Natural killer cell treated with Interleukin-12 subunit alpha and Interleukin-12 subunit beta and Interleukin-15 and Interleukin-18, amount 100 ng/mL, for 72 hours (primary cell): ENCODE data around the gene CCDC9B. TPM values are rescaled to one million over a fixed set of nuclear protein-coding genes. Genes with fewer than 3 reads are reported as not detected.

ENCODE experiments used
- ATAC-seq, 2 donors: fragments of 150-1000 bp; cut with Tn5 transposase in 1 of 2; sonication (Bioruptor Pico), chemical (Tn5 transposase) in 1 of 2; 2 replicates each; pipeline ENCODE4 v1.10.0; 2021
- DNase-seq: peaks from one replicate; pipeline ENCODE4 v3.0.0; 2022; ENCODE audit warnings: low spot score
- H3K27ac Mint-ChIP-seq, 2 donors: 1 replicate in 1 of 2; 2 replicates in 1 of 2; pipeline ENCODE4 v1.8.0; 2022; ENCODE audit warnings: mixed read lengths in 2 of 2, mild to moderate bottlenecking in 1 of 2, moderate library complexity in 1 of 2
- H3K27me3 Mint-ChIP-seq, 2 donors: 1 replicate in 1 of 2; 2 replicates in 1 of 2; pipeline ENCODE4 v1.8.0; 2022; ENCODE audit warnings: mixed read lengths in 2 of 2
- H3K36me3 Mint-ChIP-seq: one replicate; pipeline ENCODE4 v1.8.0; 2022; ENCODE audit warnings: mixed read lengths
- H3K4me1 Mint-ChIP-seq, 2 donors: 1 replicate in 1 of 2; 2 replicates in 1 of 2; pipeline ENCODE4 v1.8.0; 2022; ENCODE audit warnings: low read depth in 2 of 2, mixed read lengths in 2 of 2, mild to moderate bottlenecking in 1 of 2
- H3K4me3 Mint-ChIP-seq: one replicate; pipeline ENCODE4 v1.8.0; 2022; ENCODE audit warnings: mixed read lengths
- H3K9me3 Mint-ChIP-seq: 2 replicates; pipeline ENCODE4 v1.8.0; 2022; ENCODE audit warnings: mixed read lengths
- total RNA-seq, 2 donors: library from RNA; stranded (reverse); gene quantifications; one replicate each; pipeline ENCODE4 v1.2.3, GENCODE V29; 2022

Gene CCDC9B
- total RNA-seq, 2 donors from 2014 or later = 0.29 to 0.47 TPM

DNA sequence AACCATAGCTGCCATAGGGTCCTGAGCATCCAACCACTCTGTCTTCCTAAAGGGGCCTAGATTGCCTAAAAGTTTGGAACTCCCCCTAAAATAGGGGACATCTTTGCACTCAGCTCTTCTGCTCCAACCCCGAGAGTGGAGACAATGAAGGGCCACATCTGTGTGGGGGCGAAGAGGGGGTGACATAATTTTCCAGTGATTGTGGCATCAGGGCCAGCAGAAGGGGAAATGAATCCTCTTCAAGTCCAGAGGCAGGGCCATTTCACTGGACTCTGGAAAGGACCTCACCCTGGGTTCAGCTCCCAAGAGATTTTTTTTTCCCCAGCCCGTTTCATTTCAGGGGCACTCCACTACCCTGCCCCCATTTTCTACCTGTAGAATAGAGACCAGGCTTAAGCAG is 53.2 kb downstream of the CCDC9B start:
- DNase-seq (no peak), ATAC-seq (no peak)
- no peaks in the 10 kb centered on the region for H3K9me3 Mint-ChIP-seq
- H3K27ac Mint-ChIP-seq = peak overlapping the region in 1 of 2 donors; percentile 19
- H3K36me3 Mint-ChIP-seq = no peaks in the 10 kb centered on the region
- H3K27me3 Mint-ChIP-seq = no peaks in the 10 kb centered on the region
- no peak overlapping the region for H3K4me3 Mint-ChIP-seq
- H3K4me1 Mint-ChIP-seq = peaks cover 0 to 4% of the 10 kb centered on the region in 2 donors

GRCh38 chr15:40286794-40287193 is 53.9 kb downstream of the CCDC9B start:
- ATAC-seq = no peak
- no peak overlapping the region for H3K27ac Mint-ChIP-seq
- peaks cover 0 to 4% of the 10 kb centered on the region in 2 donors for H3K4me1 Mint-ChIP-seq

DNA sequence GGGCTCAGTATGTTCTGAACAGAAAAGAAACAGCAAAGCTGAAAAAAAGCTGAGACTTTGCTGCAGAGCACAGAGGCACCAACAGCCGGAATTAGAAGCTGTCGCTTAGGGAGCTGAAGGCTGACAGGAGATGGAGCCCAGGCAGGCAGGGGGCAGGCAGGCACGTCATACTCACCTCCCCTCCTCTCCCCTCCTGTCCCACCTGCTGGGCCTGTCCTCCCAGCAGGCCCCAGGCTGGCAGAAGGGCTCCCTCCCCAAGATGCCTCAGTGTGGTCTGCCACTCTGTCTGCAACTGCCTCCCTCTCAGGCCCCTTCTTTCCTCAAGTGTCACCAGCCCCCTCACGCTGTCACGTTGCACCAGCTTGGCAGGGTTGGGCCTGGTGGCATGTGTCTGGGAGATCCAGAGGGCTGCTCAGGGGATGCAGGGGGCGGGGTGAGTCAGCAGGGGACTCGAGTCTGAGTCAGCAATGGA is 54.6 kb downstream of the CCDC9B start:
- Mint-ChIP-seq H3K27ac (no peak overlapping the region), H3K9me3 (no peaks in the 10 kb centered on the region), H3K27me3 (peaks cover 0 to 1% of the 10 kb centered on the region in 2 donors), H3K4me1 (peaks cover under 1 to 5% of the 10 kb centered on the region in 2 donors), H3K36me3 (no peaks in the 10 kb centered on the region), H3K4me3 (no peak overlapping the region)
- DNase-seq (no peak), ATAC-seq (no peak)

More at GRCh38 chr15:40286794-40287193, 53.9 kb downstream of the CCDC9B start:
- Mint-ChIP-seq H3K9me3 (no peaks in the 10 kb centered on the region), H3K27me3 (no peaks in the 10 kb centered on the region), H3K4me3 (no peak overlapping the region), H3K36me3 (no peaks in the 10 kb centered on the region)
- no peak for DNase-seq

DNA sequence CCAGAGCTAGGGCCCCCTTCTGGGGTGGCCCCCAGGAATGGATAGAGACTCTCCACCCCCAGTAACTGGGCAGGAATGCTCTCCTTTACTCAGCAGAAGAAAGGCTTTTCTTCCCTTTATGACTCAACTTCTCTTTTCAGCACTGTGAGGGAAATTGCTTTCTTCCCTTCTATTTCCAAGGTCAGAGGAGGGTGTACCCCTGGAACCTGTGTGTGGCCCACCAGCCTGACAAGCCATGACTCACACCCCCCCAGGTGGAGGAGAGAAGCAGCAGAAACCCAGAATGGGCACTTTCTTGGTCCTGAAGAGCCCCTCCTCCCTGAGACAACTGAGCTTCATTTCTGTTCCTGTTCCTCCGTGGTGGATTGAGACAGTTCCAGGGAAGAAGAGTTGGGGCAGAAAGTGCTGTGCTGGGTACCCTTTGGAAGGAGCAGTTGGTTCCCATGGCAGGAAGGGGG is 55.2 kb downstream of the CCDC9B start:
- Mint-ChIP-seq H3K27ac (no peak overlapping the region), H3K4me3 (no peak overlapping the region), H3K27me3 (peaks cover 0 to 4% of the 10 kb centered on the region in 2 donors), H3K36me3 (no peaks in the 10 kb centered on the region), H3K9me3 (no peaks in the 10 kb centered on the region), H3K4me1 (peaks cover 4 to 6% of the 10 kb centered on the region in 2 donors)
- DNase-seq = no peak
- ATAC-seq = no peak

DNA sequence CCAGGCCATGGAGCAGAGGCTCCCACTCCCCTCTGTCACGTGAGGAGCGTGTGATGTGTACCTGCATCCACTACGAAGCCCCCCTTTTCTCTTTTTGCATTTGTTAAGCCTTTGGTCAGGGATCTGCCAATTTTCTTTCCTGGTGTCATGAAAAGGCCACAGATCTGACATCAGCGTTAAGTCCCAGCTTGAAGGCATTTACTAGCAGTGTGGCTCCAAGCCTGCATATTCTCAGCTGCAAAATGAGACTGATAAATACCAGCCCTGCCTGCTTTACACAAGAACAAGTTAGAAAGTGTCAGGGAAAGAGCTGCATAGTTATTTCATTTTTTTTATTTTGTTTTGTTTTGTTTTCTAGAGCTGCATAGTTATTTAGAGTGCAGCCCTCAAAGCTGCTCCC is 55.6 kb downstream of the CCDC9B start:
- DNase-seq (no peak), ATAC-seq (no peak)
- H3K36me3 Mint-ChIP-seq = no peaks in the 10 kb centered on the region
- no peak overlapping the region for H3K27ac Mint-ChIP-seq
- H3K27me3 Mint-ChIP-seq = peaks cover 0 to 4% of the 10 kb centered on the region in 2 donors
- H3K4me3 Mint-ChIP-seq = no peak overlapping the region
- no peaks in the 10 kb centered on the region for H3K9me3 Mint-ChIP-seq
- H3K4me1 Mint-ChIP-seq = peaks cover 4 to 6% of the 10 kb centered on the region in 2 donors

DNA sequence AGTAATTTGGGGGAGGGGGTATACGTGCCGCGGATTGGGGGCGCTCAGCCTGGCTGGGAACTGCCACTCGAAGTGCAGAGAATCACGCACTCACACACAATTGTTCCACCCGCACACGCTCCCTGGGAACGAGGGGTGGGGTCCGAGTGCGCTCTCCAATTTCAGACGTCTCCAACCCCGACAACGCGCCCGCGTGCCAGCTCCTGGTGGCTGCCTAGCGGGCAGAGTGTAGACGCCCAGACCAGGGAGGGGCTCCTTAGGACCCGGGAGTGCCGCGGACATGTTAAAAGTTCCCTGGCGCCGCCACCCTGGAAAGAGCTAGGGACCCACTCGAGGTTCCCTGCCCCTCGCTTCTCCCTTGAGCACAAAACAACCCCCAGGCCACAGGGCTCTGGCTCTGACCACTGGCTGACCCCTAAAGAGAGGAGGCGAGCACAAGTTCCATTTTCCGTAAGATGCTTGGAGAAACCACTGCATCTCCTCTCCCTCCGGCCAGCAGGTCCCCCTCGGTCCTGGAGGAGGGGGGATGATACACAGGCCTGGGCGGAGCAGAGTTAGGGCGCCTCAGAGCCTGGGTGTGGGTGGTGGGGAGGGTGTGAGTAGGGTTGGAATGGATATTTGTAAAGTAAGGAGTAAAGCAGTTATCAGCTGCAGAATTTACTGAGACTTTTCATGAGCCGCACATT is 57.0 kb downstream of the CCDC9B start:
- no peak overlapping the region for H3K4me3 Mint-ChIP-seq
- no peaks in the 10 kb centered on the region for H3K36me3 Mint-ChIP-seq
- ATAC-seq (no peak), DNase-seq (no peak)
- H3K27me3 Mint-ChIP-seq = peaks cover 3 to 6% of the 10 kb centered on the region in 2 donors
- H3K4me1 Mint-ChIP-seq = peaks cover 2 to 4% of the 10 kb centered on the region in 2 donors
- no peaks in the 10 kb centered on the region for H3K9me3 Mint-ChIP-seq
- no peak overlapping the region for H3K27ac Mint-ChIP-seq

DNA sequence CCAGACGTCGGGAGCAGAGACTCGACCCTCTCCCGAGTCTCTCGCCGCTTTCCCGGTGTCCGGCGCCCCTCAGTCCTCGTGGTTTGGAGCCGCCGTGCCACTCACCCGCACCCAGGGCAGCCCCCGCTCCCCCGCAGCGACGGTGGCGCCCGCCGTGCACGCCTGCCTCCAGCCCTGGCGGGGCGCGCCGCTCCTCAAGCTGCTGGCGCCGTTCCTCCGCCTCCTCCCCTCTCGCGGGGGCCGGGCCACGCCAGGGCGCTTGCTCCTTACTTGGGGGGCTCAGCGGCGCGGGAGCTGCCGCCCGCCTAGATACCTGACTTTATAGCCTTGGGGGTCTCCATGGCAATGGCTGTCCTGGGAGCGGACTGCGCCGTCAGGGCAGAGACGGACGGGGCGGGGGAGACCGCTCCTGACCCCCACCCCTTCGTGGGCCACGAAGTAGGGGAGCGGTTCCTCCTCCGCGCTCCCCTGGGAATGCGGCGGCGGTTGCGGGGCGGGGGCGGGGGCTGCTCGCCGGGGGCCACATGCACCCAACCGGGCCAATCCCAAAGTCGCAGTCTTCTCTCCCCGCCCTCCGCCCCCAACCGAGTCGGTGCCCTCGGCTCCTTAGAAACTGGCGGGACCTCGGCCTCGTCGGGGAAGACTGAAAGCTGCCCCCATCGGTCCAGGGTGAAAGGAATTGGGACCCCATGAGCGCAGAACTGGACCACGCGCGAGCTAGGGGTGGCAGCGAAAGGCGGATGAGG is 57.7 kb downstream of the CCDC9B start, which contains the start of gene ANKRD63:
ANKRD63 (minus strand) TSS at position 196 of the 746 bp plus-strand sequence. CDS start 478 bp downstream, outside the sequence.
- ATAC-seq (peak; percentile 56 to 58), DNase-seq (no peak)
- Mint-ChIP-seq H3K4me1 (peaks cover 4 to 5% of the 10 kb centered on the region in 2 donors), H3K27ac (no peak within 1 kb of the TSS), H3K9me3 (no peaks in the 10 kb centered on the region), H3K4me3 (peak within 1 kb of the TSS; percentile 61), H3K36me3 (no peaks in the 10 kb centered on the region), H3K27me3 (peaks cover 10 to 13% of the 10 kb centered on the region in 2 donors)

- Mint-ChIP-seq H3K9me3 (no peaks in the 10 kb centered on the region), H3K4me1 (peaks cover 4 to 5% of the 10 kb centered on the region in 2 donors), H3K27ac (no peak overlapping the region), H3K27me3 (peaks cover 11 to 14% of the 10 kb centered on the region in 2 donors), H3K4me3 (peak overlapping the region; percentile 61), H3K36me3 (no peaks in the 10 kb centered on the region)
- no peak for DNase-seq
- peak; percentile 71 to 82 for ATAC-seq
These were observed 58.4 kb downstream of the CCDC9B start for GRCh38 chr15:40282147-40282868.

DNA sequence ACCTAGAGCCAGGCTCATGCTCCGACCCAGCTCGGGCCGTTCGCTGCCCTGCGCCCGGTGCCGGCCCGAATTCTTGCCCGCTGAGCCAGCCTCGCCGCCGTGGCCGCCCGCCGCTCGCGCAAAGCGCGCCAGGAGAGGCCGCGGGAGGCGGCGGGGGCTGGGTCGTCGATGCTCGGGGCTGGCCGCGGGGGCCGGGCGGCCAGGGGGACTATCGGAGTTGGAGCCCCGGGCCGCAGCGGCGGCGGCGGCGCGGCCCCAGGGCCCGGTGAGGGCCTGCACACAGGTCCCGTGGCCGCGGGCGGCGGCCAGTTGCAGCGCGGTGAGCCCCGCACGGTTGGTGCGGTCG is 59.0 kb downstream of the CCDC9B start:
- no peaks in the 10 kb centered on the region for H3K36me3 Mint-ChIP-seq
- H3K9me3 Mint-ChIP-seq = no peaks in the 10 kb centered on the region
- no peak overlapping the region for H3K27ac Mint-ChIP-seq
- H3K4me1 Mint-ChIP-seq = peaks cover 4 to 5% of the 10 kb centered on the region in 2 donors
- H3K4me3 Mint-ChIP-seq = no peak overlapping the region
- H3K27me3 Mint-ChIP-seq = peaks cover 11 to 14% of the 10 kb centered on the region in 2 donors
- ATAC-seq = no peak
- DNase-seq = no peak

Other genes starting within 250 kb of the CCDC9B start
- gene BMF, start 232.1 kb downstream of the CCDC9B start, total RNA-seq = 1 to 10 TPM; 1.8 to 4.6 TPM
- 10 to 100 TPM; 19.4 to 70.8 TPM for gene BUB1B, start 179.9 kb downstream of the CCDC9B start, total RNA-seq
- 1 to 10 TPM; 1.9 to 2.9 TPM for gene PAK6, start 101.9 kb downstream of the CCDC9B start, total RNA-seq
- gene ANKRD63, start 57.9 kb downstream of the CCDC9B start, total RNA-seq = not detected
- gene PLCB2, start 33.0 kb downstream of the CCDC9B start, total RNA-seq = 100 to 1,000 TPM in 1 of 2 donors, 10 to 100 TPM in 1; 90.5 to 109 TPM
- gene INAFM2, start 17.2 kb downstream of the CCDC9B start, total RNA-seq = 10 to 100 TPM; 16.7 to 17.5 TPM
- not detected for gene PHGR1, start 10.1 kb upstream of the CCDC9B start, total RNA-seq
- under 1 TPM; 0.25 to 1.00 TPM for gene DISP2, start 17.3 kb upstream of the CCDC9B start, total RNA-seq
- 10 to 100 TPM; 32.4 to 75.1 TPM for gene KNSTRN, start 41.8 kb upstream of the CCDC9B start, total RNA-seq
- 100 to 1,000 TPM in 1 of 2 donors, 10 to 100 TPM in 1; 63.3 to 111 TPM for gene IVD, start 64.9 kb upstream of the CCDC9B start, total RNA-seq
- gene BAHD1, start 100.0 kb upstream of the CCDC9B start, total RNA-seq = 10 to 100 TPM; 27.9 to 29.2 TPM
- gene CHST14, start 130.0 kb upstream of the CCDC9B start, total RNA-seq = 10 to 100 TPM in 1 of 2 donors, 1 to 10 TPM in 1; 9.1 to 14.7 TPM
- 10 to 100 TPM; 49.0 to 52.5 TPM for gene CCDC32, start 224.1 kb upstream of the CCDC9B start, total RNA-seq
- 10 to 100 TPM; 14.3 to 19.0 TPM for gene RPUSD2, start 228.4 kb upstream of the CCDC9B start, total RNA-seq